Rectal smooth muscle tissue (tissue), 1 donor: Measurements from ENCODE around the gene OSBPL10.

Experiments
- H3K27ac ChIP-seq: one replicate; pipeline ENCODE4 v1.7.0; 2013; ENCODE audit warnings: low read depth, low read length, inconsistent platforms
- H3K27me3 ChIP-seq: one replicate; pipeline ENCODE4 v1.7.0; 2013; ENCODE audit warnings: low read length; ENCODE audit not compliant: control insufficient read depth, insufficient read depth
- H3K36me3 ChIP-seq: one replicate; pipeline ENCODE4 v1.7.0; 2013; ENCODE audit warnings: low read length; ENCODE audit not compliant: control insufficient read depth, insufficient read depth
- H3K4me1 ChIP-seq: one replicate; pipeline ENCODE4 v1.7.0; 2013; ENCODE audit warnings: low read length; ENCODE audit not compliant: control insufficient read depth, insufficient read depth
- H3K4me3 ChIP-seq: one replicate; pipeline ENCODE4 v1.7.0; 2013; ENCODE audit warnings: low read length
- H3K9ac ChIP-seq: one replicate; pipeline ENCODE4 v1.7.0; 2013; ENCODE audit warnings: low read length

Gene OSBPL10

GRCh38 chr3:31909455-31909854 lies 71.6 kb downstream of the OSBPL10 start:
- Histone ChIP-seq H3K4me3 (no peak overlapping the region), H3K36me3 (no peaks in the 10 kb centered on the region), H3K27me3 (no peaks in the 10 kb centered on the region), H3K27ac (no peak overlapping the region), H3K4me1 (no peaks in the 10 kb centered on the region), H3K9ac (no peak overlapping the region)

GRCh38 chr3:31908391-31909097 lies 72.5 kb downstream of the OSBPL10 start:
- Histone ChIP-seq H3K9ac (no peak overlapping the region), H3K36me3 (no peaks in the 10 kb centered on the region), H3K27ac (no peak overlapping the region), H3K27me3 (no peaks in the 10 kb centered on the region), H3K4me3 (no peak overlapping the region), H3K4me1 (no peaks in the 10 kb centered on the region)

- H3K4me3 ChIP-seq: no peak overlapping the region
- H3K36me3 ChIP-seq: no peaks in the 10 kb centered on the region
- H3K27me3 ChIP-seq: no peaks in the 10 kb centered on the region
- H3K9ac ChIP-seq: no peak overlapping the region
- H3K27ac ChIP-seq: no peak overlapping the region
- H3K4me1 ChIP-seq: no peaks in the 10 kb centered on the region
Measured at GRCh38 chr3:31906182-31906581, 74.9 kb downstream of the OSBPL10 start.

GRCh38 chr3:31903686-31904431 lies 77.2 kb downstream of the OSBPL10 start:
- Histone ChIP-seq H3K27me3 (no peaks in the 10 kb centered on the region), H3K4me1 (no peaks in the 10 kb centered on the region), H3K9ac (no peak overlapping the region), H3K36me3 (no peaks in the 10 kb centered on the region), H3K4me3 (no peak overlapping the region), H3K27ac (no peak overlapping the region)

GRCh38 chr3:31900583-31900982 lies 80.5 kb downstream of the OSBPL10 start:
- H3K4me3 ChIP-seq: no peak overlapping the region
- H3K4me1 ChIP-seq: no peaks in the 10 kb centered on the region
- H3K36me3 ChIP-seq: no peaks in the 10 kb centered on the region
- no peak overlapping the region for H3K9ac ChIP-seq
- no peaks in the 10 kb centered on the region for H3K27me3 ChIP-seq
- H3K27ac ChIP-seq: no peak overlapping the region

GRCh38 chr3:31896648-31897433 lies 84.2 kb downstream of the OSBPL10 start:
- H3K9ac ChIP-seq: no peak overlapping the region
- no peak overlapping the region for H3K27ac ChIP-seq
- H3K27me3 ChIP-seq: no peaks in the 10 kb centered on the region
- no peak overlapping the region for H3K4me3 ChIP-seq
- no peaks in the 10 kb centered on the region for H3K36me3 ChIP-seq
- no peaks in the 10 kb centered on the region for H3K4me1 ChIP-seq

GRCh38 chr3:31896026-31896425 lies 85.0 kb downstream of the OSBPL10 start:
- Histone ChIP-seq H3K36me3 (no peaks in the 10 kb centered on the region), H3K4me3 (no peak overlapping the region), H3K9ac (no peak overlapping the region), H3K27me3 (no peaks in the 10 kb centered on the region), H3K4me1 (no peaks in the 10 kb centered on the region), H3K27ac (no peak overlapping the region)

- Histone ChIP-seq H3K36me3 (no peaks in the 10 kb centered on the region), H3K27ac (no peak overlapping the region), H3K27me3 (no peaks in the 10 kb centered on the region)
Measured at GRCh38 chr3:31895471-31895870, 85.6 kb downstream of the OSBPL10 start.

GRCh38 chr3:31892916-31893573 lies 88.0 kb downstream of the OSBPL10 start:
- Histone ChIP-seq H3K27ac (no peak overlapping the region), H3K4me3 (no peak overlapping the region)

More at GRCh38 chr3:31895471-31895870, 85.6 kb downstream of the OSBPL10 start:
- Histone ChIP-seq H3K4me3 (no peak overlapping the region), H3K4me1 (no peaks in the 10 kb centered on the region), H3K9ac (no peak overlapping the region)

GRCh38 chr3:31892500-31892899 lies 88.6 kb downstream of the OSBPL10 start:
- Histone ChIP-seq H3K36me3 (no peaks in the 10 kb centered on the region), H3K4me1 (no peaks in the 10 kb centered on the region), H3K27me3 (no peaks in the 10 kb centered on the region), H3K27ac (no peak overlapping the region), H3K9ac (no peak overlapping the region), H3K4me3 (no peak overlapping the region)

More at GRCh38 chr3:31892916-31893573, 88.0 kb downstream of the OSBPL10 start:
- Histone ChIP-seq H3K4me1 (no peaks in the 10 kb centered on the region), H3K36me3 (no peaks in the 10 kb centered on the region), H3K27me3 (no peaks in the 10 kb centered on the region), H3K9ac (no peak overlapping the region)

GRCh38 chr3:31891876-31892455 lies 89.1 kb downstream of the OSBPL10 start:
- no peaks in the 10 kb centered on the region for H3K27me3 ChIP-seq
- H3K4me3 ChIP-seq: no peak overlapping the region
- no peak overlapping the region for H3K9ac ChIP-seq
- H3K4me1 ChIP-seq: no peaks in the 10 kb centered on the region
- H3K36me3 ChIP-seq: no peaks in the 10 kb centered on the region
- no peak overlapping the region for H3K27ac ChIP-seq
